GM19463 (cell line): ENCODE data around the gene HEXD.
"Not testable (repeated sequence)": the region's sequence is repeated elsewhere in the genome, so short reads cannot be mapped to it uniquely, and the experiment has no call there.

Source experiments
- ATAC-seq: cut with Tn5 transposase; IDR thresholded peaks from one replicate; pipeline ENCODE4 v1.9.1; 2021; ENCODE audit warnings: mild to moderate bottlenecking, moderate library complexity; ENCODE audit not compliant: unreplicated experiment

Gene HEXD

DNA sequence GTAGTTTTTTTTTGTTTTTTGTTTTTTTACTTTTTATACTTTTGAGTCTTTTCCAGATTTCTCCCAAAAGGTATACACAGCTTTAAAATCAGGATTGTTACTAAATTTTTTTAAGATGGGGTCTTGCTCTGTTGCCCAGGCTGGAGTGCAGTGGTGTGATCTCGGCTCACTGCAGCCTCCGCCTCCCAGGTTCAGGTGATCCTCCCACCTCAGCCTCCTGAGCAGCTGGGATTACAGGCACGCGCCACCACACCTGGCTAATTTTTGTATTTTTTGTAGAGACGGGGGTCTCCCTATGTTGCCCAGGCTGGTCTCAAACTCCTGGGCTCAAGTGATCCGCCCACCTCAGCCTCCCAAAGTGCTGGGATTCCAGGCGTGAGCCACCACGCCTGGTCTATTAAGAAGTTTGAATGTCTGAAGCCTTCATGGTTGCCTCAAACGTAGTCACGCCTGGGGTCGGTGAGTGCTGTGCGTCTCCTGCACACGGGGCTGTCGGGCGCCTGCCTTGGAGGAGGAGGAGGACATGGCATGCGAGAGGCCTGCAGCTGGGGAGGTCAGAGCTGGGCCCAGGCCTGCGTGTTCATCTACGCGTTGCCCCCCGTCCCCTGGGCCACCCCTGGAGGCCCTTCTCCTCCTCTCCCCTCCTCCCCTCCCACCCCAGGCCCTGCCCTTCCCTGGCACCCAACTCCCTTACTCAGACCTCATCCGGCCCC lies 35.8 kb upstream of the HEXD start:
- ATAC-seq, result not testable (repeated sequence)

DNA sequence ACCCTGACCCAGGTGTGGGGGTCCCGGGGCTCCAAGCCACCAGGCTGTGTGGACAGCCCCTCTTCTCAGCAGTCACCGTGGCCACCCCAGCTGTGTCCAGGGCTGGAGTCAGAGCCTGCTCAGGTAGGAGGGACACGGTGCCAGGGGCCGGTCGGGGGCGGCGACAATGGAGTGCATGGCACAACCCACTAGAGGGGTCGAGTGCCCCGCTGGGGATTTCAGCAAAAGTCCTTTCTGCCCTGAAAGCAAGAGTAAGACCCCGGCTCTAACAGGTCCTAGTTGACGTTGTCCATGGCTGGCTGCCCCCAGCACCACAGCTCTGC lies 35.3 kb upstream of the HEXD start:
- ATAC-seq, result no peak

DNA sequence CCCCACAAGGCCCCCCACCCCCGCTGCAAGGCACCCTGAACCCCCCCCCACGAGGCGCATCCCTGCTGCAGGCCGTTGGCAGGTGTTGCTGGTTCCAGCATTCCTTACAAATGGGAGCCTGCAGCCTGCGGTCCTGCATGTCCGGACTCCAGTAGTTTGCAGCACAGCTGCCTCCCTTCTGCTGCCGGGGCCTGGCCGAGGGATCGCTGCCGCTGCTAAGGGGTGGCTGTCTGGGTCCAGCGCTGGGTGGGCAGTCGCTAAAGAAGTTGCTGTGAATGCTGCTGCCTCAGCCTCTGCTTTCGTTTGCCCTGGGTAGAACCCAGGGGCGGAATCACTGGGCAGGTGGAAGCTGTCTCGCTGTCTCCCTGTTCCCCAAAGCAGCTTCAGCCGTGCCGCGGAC lies 34.7 kb upstream of the HEXD start:
- ATAC-seq, result no peak

GRCh38 chr17:82384051-82384729 lies 34.0 kb upstream of the HEXD start:
- ATAC-seq, result no peak

GRCh38 chr17:82384730-82385481 lies 33.2 kb upstream of the HEXD start:
- no peak for ATAC-seq

DNA sequence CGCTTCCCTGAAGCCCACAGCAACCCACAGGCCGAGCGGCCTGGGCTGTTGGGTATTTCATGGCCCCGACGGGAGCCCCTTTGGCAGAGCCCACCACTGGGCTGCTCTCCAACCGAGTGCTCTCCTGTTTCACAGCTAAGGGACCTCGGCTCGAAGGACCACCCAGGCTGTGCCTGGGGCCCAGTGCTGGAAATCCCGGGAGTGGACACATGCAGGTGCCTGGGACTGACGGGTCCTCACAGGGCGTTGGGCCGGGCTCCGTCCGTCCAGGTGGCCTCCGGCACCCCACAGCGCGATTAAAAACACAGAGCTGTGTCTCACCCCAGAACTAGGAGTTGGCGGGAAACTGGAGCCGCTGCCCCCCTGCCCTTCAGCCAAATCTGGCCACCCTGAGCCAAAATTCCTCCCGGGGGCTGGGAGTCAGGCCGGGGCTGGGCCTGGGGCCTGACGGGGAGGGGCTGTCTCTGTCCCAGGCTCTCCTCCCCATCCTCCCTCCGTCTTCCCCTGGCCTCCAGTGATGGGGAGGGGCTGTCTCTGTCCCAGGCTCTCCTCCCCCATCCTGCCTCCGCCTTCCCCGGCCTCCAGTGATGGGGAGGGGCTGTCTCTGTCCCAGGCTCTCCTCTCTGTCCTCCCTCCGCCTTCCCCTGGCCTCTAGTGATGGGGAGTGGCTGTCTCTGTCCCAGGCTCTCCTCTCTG lies 32.4 kb upstream of the HEXD start:
- no peak for ATAC-seq

DNA sequence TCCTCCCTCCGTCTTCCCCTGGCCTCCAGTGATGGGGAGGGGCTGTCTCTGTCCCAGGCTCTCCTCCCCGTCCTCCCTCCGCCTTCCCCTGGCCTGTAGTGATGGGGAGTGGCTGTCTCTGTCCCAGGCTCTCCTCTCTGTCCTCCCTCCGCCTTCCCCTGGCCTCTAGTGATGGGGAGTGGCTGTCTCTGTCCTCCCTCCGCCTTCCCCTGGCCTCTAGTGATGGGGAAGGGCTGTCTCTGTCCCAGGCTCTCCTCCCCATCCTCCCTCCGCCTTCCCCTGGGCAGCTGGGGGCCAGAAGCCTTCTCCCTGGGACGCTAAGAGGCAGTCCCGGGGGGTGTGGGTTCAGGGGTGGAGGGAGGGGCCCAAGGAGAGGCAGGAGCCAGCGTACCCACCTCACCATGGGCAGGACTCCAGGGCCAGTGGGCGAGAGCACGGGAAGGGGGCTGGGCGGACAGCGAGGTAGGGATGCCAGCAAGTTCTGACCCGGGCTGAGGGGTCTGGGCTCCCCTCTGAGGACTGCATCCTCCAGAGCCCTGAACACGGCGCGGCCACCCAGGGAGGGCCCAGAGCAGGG lies 31.8 kb upstream of the HEXD start:
- no peak for ATAC-seq

DNA sequence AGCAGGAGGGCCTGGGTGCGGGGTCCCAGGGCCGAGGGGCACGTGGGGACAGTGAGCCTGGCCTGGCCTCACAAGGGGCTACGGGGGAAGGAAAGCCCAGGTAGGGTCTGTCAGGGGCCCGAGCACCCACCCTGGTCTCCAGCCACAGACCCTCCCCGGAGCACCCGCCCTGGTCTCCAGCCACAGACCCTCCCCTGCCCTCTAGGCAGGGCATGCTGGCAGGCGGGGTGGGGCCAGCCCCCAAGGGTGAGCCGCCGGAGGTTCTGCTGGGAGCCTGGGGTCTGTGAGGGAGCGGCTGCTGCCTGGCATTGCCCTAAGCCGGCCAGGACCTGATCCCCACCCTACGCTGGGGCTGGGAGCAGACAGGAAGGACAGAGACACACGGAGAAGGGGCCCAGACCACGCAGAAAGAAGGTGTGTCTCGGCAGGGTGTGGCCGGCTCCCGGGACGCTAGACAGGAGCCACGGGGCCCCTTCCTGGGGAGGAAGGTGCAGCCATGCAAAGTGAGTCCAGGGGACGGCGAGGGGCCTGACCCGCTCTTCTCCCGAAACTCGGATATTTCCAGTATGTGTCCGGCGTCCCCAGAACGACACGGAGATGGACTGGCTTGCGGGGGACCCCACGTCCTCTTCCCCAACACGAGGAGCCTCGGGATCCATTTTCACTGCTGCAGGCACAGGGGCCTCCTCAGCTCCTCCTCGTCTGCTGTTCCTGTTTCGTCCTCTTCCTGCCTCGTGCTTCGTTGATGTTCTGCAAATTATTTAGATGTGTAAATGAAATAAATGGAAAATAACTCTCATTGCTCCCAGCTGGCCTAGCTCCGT lies 31.1 kb upstream of the HEXD start:
- ATAC-seq, result no peak

GRCh38 chr17:82387705-82388106 lies 30.4 kb upstream of the HEXD start:
- no peak for ATAC-seq

GRCh38 chr17:82388223-82388921 lies 29.8 kb upstream of the HEXD start:
- no peak for ATAC-seq

- no peak for ATAC-seq
These were observed 29.2 kb upstream of the HEXD start for GRCh38 chr17:82388922-82389283.

GRCh38 chr17:82389379-82389778 lies 28.8 kb upstream of the HEXD start:
- no peak for ATAC-seq

DNA sequence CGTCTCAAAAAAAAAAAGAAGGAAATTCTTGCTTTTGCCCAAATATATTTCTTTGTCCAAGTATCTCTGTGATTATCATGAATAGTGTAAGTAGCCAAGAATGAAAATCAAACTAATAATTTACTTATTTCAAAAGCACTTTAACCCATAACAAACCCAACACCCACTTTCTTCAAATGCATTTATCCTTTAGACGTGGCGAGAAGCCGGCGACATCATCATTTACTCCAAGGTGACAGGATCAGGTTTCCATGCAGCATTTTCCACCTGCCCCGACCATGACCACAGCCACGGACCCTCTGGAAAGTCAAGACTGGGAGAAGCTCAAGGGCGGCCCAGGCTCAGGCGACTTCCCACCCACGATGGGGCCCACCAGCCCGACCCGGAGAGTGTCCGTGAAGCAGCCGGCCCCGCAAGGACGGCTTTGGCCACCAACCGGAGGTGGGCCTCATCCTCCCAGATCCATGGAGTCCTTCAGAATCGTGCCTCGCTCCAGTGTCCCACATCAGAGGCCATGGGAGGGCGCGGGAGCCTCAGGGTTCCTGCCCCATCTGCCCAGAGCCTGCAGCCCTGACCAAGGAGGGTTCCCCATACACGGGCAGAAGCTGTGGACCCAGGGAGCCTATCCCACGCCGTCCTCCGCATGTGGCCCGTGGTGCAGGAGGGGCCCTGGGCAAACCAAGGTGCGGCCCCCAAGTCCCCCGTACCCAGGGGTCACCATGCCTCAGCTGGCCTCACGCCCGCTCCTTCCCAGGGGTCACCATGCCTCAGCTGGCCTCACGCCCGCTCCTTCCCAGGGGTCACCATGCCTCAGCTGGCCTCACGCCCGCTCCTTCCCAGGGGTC lies 27.9 kb upstream of the HEXD start:
- no peak for ATAC-seq

DNA sequence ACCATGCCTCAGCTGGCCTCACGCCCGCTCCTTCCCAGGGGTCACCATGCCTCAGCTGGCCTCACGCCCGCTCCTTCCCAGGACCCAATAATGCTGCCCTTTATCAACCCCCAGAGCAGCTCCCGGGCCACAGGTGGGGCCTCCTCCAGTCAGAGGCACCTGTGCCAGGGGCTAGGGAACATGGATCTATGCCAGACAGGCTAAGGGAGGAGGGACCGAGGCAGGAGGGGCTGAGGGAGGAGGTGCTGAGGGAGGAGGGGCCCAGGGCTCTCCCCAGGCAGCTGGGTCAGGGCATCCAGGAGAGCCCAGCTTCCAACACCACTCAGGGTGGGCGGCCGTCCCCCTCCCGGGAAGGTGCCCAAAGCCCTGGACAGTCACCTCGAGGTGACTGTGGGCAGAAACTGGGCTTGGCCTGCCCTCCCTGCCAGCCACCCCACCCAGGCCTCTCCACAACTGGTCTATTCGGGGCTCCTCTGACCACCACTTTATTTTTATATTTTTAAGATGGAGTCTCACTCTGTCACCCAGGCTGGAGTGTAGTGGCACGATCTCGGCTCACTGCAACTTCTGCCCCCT lies 27.2 kb upstream of the HEXD start:
- no peak for ATAC-seq

- ATAC-seq, result no peak
These were observed 26.6 kb upstream of the HEXD start for GRCh38 chr17:82391496-82392066.

DNA sequence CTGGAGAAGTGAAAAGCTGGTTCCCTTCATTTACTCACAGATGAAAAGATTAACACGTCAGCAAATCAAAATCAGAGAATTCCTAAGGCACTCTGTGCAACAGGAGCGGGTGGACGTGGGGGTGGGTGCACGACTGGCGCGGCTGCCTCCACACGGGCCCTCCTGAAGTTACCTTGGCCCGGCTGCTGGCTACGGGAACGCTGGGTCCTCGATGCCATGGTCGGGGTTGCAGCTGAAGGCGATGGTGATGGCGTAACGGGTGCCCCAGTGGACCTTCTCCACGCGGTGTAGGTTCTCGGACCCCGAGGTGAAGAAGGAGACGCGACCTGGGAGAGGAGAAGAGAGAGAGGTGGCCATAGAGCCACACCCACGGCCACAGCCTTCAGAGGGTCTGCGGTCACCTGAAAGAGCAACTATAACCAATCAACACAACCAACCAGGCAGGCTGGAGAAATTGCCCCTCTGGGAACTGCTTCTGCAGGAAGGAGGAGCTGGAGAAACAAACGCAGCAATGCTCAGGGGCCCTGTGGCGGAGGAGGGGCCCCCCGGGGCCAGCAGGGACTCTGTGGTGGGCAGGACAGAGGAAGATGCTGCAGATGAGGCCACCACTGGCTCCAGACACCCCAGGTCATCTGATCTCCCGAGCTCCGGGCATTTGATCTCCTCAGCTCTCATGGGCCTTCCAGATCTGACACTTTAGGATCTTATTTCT lies 25.8 kb upstream of the HEXD start:
- ATAC-seq, result no peak

DNA sequence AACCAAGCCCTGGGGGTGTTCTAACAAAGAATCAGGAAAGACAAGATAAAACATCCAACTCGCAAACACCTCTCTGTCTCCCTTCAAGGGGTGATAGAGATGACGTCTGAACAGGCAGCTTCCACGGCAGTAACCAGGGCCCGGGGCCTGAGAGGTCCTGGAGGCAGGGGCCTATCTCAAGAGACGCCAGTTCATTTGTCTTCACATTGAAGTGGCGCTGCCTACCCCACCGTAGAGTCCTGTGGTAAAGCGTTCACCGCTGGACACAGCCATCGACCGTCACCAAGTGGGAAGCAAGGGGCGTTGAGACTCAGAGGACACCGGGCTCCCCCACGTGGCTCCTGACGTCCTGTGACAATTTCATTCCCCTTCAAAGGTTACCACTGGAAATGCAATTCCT lies 25.2 kb upstream of the HEXD start:
- no peak for ATAC-seq

- ATAC-seq, result no peak
These were observed 23.9 kb upstream of the HEXD start for GRCh38 chr17:82394278-82394677.
